Activated naive CD4-positive, alpha-beta T cell treated with anti-CD3 and anti-CD28 coated beads, Interleukin-2, amount 50 U/mL, for 72 hours (primary cell): ENCODE results near the gene RFPL1. TPM values are rescaled to one million over a fixed set of nuclear protein-coding genes. Genes with fewer than 3 reads are reported as not detected.

Experiments
- ATAC-seq, 2 donors: fragments of 150-1000 bp; cut with Tn5 transposase; 2 replicates each; pipeline ENCODE4 v1.10.0; 2021; ENCODE audit warnings: mild to moderate bottlenecking in 2 of 2, moderate library complexity in 2 of 2
- DNase-seq, 2 donors: peaks; one replicate each; pipeline ENCODE4 v3.0.0; 2021 to 2022; ENCODE audit warnings: low spot score in 2 of 2
- H3K27ac Mint-ChIP-seq, 2 donors: one replicate each; pipeline ENCODE4 v1.8.0; 2022; ENCODE audit warnings: mild to moderate bottlenecking in 2 of 2, mixed read lengths in 2 of 2
- H3K36me3 Mint-ChIP-seq, 2 donors: one replicate each; pipeline ENCODE4 v1.8.0; 2022; ENCODE audit warnings: mixed read lengths in 2 of 2
- H3K9me3 Mint-ChIP-seq, 2 donors: one replicate each; pipeline ENCODE4 v1.8.0; 2022; ENCODE audit warnings: mixed read lengths in 2 of 2
- total RNA-seq, 2 donors: library from RNA; stranded (reverse); gene quantifications; one replicate each; pipeline ENCODE4 v1.2.3, GENCODE V29; 2022

The RFPL1 gene
- total RNA-seq, 2 donors from 2014 or later = not detected

- H3K36me3 Mint-ChIP-seq = no peaks in the 10 kb centered on the region
- H3K27ac Mint-ChIP-seq = no peak overlapping the region
- no peak for ATAC-seq
- no peak for DNase-seq
- no peaks in the 10 kb centered on the region for H3K9me3 Mint-ChIP-seq
Observed at GRCh38 chr22:29431986-29432385, 6.4 kb upstream of the RFPL1 start.

DNA sequence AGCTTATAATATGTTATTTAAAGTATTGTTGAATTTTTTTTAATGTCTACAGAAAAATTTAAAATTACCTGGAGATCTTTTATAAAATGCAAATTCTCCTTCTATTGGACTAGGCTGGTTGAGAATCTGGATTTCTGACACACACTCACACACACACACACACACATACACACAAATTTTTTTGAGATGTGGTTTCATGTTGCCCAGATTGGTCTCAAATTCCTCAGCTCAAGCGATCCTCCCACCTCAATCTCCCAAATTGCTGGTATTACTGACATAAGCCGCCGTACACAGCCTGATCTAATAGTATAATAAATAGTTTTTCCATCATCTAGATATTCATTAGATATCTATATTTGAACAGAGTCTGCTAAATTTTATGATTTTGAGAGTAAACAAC is 4.5 kb upstream of the RFPL1 start:
- DNase-seq = no peak
- no peaks in the 10 kb centered on the region for H3K36me3 Mint-ChIP-seq
- no peaks in the 10 kb centered on the region for H3K9me3 Mint-ChIP-seq
- no peak overlapping the region for H3K27ac Mint-ChIP-seq
- ATAC-seq = no peak

DNA sequence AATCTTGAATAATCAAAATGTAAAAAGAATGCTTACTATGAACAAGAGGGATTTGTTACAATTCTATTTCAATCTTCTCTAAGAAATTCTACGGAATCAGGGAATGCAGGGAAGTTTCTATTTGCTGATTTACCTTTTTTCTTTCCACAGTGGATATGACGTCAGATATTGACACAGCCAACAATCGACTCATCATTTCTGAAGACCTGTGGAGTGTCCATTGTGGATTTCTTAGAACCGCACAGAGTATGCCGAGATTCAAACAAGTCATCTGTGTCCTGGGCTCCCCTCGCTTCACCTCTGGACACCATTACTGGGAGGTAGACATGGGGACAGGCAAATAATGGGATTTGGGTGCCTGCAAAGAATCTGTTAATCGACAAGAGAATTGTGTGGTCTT is 4.1 kb upstream of the RFPL1 start:
- Mint-ChIP-seq H3K9me3 (no peaks in the 10 kb centered on the region), H3K27ac (no peak overlapping the region), H3K36me3 (no peaks in the 10 kb centered on the region)
- no peak for DNase-seq
- no peak for ATAC-seq

DNA sequence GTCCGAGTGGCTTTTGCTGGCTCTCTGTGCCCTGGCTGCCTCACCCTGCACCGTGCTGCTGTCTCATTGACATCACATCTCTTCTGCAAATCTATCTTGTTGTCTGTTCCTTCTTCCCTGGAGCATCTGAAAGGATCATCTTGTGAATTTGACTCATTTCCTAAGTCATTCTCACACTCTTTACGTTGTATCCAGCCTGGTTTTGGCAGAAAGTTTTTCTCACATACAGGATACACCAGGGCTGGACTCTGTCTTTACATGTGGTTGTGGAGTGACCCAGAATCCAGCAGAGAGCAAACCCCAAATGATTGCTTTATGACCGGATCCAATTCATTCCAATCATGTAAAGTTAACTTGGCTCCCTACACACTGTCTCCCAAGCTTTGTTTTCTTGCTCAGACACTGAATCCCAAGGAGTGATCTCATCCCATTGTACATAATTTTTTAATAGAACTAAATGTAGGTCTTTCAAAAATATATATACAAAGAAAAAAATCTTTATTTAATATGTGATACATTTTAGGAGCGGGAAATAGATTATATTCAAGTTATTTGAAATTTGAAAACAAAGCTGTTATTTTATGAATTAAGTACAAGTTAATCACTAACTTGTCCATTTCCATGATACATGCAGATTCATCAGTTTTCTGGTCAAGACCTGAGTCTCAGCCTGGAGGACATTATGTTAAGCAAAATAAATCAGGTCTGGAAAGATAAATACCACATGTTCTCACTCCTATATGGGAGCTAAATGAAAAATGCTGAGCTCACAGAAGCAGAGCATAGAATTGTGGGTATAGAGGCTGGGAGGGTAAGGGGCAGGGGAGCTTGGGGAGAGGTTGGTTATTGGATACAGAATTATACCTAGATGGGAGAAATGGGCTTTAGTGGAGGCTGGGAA is 2.9 kb upstream of the RFPL1 start:
- Mint-ChIP-seq H3K9me3 (no peaks in the 10 kb centered on the region), H3K27ac (no peak overlapping the region), H3K36me3 (no peaks in the 10 kb centered on the region)
- DNase-seq (no peak), ATAC-seq (no peak)

DNA sequence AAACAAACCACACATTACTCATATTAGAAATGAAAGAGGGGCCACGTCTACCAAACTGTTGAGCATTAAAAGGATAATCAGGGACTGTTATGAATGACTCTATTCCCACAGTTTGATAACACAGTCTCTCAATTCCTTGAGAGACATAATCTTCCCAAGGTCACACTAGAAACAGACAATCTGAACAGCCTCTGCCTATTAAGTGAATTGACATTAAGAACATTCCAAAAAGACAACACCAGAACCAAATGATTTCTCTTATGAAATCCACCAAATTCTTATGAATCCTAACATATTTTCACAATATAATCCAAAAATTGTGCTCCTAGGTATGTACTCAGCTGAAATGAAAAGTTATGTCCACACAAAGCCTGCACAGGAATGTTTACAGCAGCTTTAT is 4.6 kb downstream of the RFPL1 start:
- Mint-ChIP-seq H3K9me3 (no peaks in the 10 kb centered on the region), H3K36me3 (no peaks in the 10 kb centered on the region), H3K27ac (no peak overlapping the region)
- ATAC-seq (no peak), DNase-seq (no peak)

GRCh38 chr22:29443452-29443851 is 5.1 kb downstream of the RFPL1 start:
- ATAC-seq (no peak), DNase-seq (no peak)
- no peaks in the 10 kb centered on the region for H3K9me3 Mint-ChIP-seq
- no peak overlapping the region for H3K27ac Mint-ChIP-seq
- no peaks in the 10 kb centered on the region for H3K36me3 Mint-ChIP-seq

DNA sequence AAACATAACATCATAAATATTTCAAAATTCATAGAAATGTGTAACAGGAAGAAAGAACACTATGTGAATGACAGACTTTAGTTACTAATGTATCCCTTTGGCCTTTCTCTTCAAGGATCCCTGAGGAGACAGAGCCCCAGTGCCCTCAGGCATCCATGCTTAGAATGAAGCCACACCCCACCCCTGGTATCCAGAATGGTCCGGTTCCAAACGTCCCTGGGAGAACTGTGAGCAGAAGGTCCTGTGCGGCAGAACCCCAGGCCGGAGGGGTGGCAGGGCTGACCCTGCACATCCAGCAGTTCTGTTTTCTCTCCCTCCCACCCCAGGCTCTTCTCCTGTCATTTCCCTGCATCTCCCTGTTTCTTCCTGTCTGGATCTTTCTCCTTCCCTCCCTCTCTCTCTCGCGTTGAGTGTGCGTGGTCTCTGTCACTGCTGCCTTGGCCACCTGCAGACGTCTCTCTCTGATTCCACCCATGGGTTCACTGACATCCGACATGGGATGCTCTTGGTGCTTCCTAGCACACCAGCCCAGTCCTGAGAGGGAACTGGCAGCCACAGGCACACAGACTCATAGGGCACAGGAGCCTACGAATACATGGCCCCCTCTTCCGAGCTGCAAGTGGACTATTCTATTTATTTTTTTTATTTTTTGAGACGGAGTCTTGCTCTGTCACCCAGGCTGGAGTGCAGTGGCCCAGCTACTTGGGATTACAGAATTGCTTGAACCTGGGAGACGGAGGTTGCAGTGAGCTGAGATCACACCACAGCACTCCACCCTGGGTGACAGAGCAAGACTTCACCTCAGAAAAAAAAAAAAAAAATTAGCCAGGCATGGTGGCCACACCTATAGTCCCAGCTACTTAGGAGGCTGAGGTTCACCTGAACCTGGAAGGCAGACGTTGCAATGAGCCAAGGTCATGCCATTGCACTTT is 5.7 kb downstream of the RFPL1 start:
- Mint-ChIP-seq H3K36me3 (no peaks in the 10 kb centered on the region), H3K9me3 (no peaks in the 10 kb centered on the region), H3K27ac (no peak overlapping the region)
- DNase-seq (no peak), ATAC-seq (no peak)

GRCh38 chr22:29445508-29445907 is 7.1 kb downstream of the RFPL1 start:
- no peaks in the 10 kb centered on the region for H3K36me3 Mint-ChIP-seq
- ATAC-seq (no peak), DNase-seq (no peak)
- H3K27ac Mint-ChIP-seq = no peak overlapping the region
- no peaks in the 10 kb centered on the region for H3K9me3 Mint-ChIP-seq

GRCh38 chr22:29447906-29448305 is 9.5 kb downstream of the RFPL1 start:
- no peak for DNase-seq
- no peak for ATAC-seq
- no peaks in the 10 kb centered on the region for H3K9me3 Mint-ChIP-seq
- H3K27ac Mint-ChIP-seq = no peak overlapping the region
- H3K36me3 Mint-ChIP-seq = no peaks in the 10 kb centered on the region

- DNase-seq (peak in 1 of 2 donors; percentile 21), ATAC-seq (no peak)
- Mint-ChIP-seq H3K9me3 (no peaks in the 10 kb centered on the region), H3K36me3 (no peaks in the 10 kb centered on the region), H3K27ac (no peak overlapping the region)
Observed at GRCh38 chr22:29449296-29449875, 11.0 kb downstream of the RFPL1 start.

DNA sequence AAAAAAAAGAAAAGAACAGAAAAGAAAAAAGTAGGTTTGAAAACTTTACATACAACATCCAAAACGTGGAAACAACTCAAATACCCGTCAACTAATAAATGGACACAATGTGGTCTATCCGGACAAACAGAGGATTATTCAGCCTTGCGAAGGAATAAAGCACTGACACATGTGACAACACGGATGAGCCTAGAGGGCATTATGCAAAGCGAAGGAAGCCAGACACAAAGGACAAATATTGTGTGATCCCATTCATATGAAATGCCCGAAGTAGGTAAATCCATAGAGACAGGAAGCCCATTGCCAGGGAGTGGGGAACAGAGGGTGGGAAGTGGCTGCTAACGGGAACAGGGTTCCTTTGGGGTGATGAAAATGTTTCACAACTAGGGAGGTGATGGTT is 11.8 kb downstream of the RFPL1 start:
- Mint-ChIP-seq H3K36me3 (no peaks in the 10 kb centered on the region), H3K9me3 (no peaks in the 10 kb centered on the region), H3K27ac (no peak overlapping the region)
- ATAC-seq (no peak), DNase-seq (no peak)

DNA sequence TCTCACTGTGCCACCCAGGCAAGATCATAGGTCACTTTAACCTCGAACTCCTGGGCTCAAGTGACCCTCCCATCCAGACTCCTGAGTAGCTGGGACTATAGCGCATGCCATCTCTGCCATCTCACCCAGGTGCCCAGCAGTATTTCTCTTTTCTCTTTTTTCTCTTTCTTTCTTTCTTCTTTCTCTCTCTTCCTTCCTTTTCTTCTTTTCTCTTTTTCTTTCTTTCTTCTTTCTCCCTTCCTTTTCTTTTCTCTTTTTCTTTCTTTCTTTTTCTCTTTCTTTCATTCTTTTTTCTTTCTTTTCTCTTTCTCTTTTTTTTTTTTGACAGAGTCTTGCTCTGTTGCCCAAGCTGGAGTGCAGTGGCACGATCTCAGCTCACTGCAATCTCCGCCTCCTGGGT is 13.5 kb downstream of the RFPL1 start:
- no peak overlapping the region for H3K27ac Mint-ChIP-seq
- no peaks in the 10 kb centered on the region for H3K9me3 Mint-ChIP-seq
- no peaks in the 10 kb centered on the region for H3K36me3 Mint-ChIP-seq
- ATAC-seq (no peak), DNase-seq (no peak)

GRCh38 chr22:29454276-29454675 is 15.9 kb downstream of the RFPL1 start:
- DNase-seq (no peak), ATAC-seq (no peak)
- Mint-ChIP-seq H3K9me3 (no peaks in the 10 kb centered on the region), H3K27ac (peak overlapping the region in 1 of 2 donors; percentile 74), H3K36me3 (no peaks in the 10 kb centered on the region)

DNA sequence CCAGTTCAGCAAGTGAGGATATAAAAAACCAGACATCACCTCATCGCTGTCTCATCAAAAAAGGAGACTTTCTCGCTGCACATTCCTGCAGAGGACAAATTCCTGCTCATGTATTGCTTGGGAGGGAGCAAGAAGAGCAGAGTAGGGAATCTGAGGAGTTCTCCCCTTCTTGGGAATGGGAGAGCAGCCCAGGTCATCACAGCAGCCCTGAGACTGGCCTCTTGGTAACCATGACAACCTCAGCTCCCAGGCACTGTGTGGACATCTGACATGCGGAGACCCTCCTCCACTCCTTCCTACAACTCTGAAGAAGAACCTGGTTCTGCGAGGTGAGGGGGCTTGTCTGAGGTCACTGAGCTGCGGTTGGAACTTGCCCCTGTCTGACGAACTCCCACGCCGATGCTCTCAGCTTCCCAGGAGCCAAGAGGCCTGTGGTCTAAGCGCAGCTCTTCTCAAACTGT is 17.9 kb downstream of the RFPL1 start:
- no peaks in the 10 kb centered on the region for H3K36me3 Mint-ChIP-seq
- no peak for DNase-seq

GRCh38 chr22:29457730-29458129 is 19.3 kb downstream of the RFPL1 start:
- H3K9me3 Mint-ChIP-seq = no peaks in the 10 kb centered on the region
- peak in 1 of 2 donors; percentile 61 for ATAC-seq
- H3K36me3 Mint-ChIP-seq = no peaks in the 10 kb centered on the region
- no peak overlapping the region for H3K27ac Mint-ChIP-seq
- DNase-seq = no peak

More for the DNA sequence above, 17.9 kb downstream of the RFPL1 start:
- Mint-ChIP-seq H3K27ac (no peak overlapping the region), H3K9me3 (no peaks in the 10 kb centered on the region)
- no peak for ATAC-seq

DNA sequence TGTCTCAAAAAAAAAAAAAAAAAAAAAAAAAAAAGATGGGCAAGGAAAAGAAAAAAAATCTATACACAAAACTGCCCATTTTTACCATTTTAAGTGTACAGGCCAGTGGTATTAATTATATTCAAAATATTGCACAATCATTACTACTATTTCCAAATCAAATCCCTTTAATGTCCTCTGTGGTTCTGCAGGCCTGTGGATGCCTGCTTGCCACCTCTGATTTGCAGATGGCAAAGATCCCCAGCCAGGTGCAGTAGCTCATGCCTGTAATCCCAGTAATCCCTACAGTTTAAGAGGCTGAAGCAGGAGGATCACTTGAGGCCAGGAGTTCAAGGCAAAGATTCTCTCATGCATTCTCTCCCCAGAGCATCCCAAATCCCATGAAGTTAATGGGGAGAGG is 20.2 kb downstream of the RFPL1 start:
- no peak for ATAC-seq
- no peak overlapping the region for H3K27ac Mint-ChIP-seq
- no peaks in the 10 kb centered on the region for H3K9me3 Mint-ChIP-seq
- no peaks in the 10 kb centered on the region for H3K36me3 Mint-ChIP-seq
- no peak for DNase-seq

- no peak for DNase-seq
- ATAC-seq = no peak
- no peaks in the 10 kb centered on the region for H3K9me3 Mint-ChIP-seq
- no peak overlapping the region for H3K27ac Mint-ChIP-seq
- H3K36me3 Mint-ChIP-seq = no peaks in the 10 kb centered on the region
Observed at GRCh38 chr22:29459773-29460172, 21.4 kb downstream of the RFPL1 start.
